ENCODE results near the gene GAGE10. TPM values are rescaled to one million over a fixed set of nuclear protein-coding genes. Genes with fewer than 3 reads are reported as not detected.

Gene GAGE10
- total and polyA plus RNA-seq, 2 experiments from 2014 or later = not detected

- H3K4me1 ChIP-seq (ENCODE audit: low read depth) = no peaks in the 10 kb centered on the region
- no peaks in the 10 kb centered on the region for H3K36me3 ChIP-seq
- no peak for TF ChIP-seq CTCF (IDR thresholded peaks at IDR 0.05; ENCODE audit: low read depth, low read length)
- H3K27ac ChIP-seq = no peak overlapping the region
- H3K4me3 ChIP-seq = no peak overlapping the region
- no peaks in the 10 kb centered on the region for H3K27me3 ChIP-seq
- no peak for DNase-seq (ENCODE audit: low read depth in 1 of 2, low spot score in 1 of 2)
- H3K9me3 ChIP-seq (ENCODE audit: low read depth) = no peaks in the 10 kb centered on the region
Observed at GRCh38 chrX:49277535-49277830, 26.0 kb upstream of the GAGE10 start.

- Histone ChIP-seq H3K36me3 (no peaks in the 10 kb centered on the region), H3K27ac (no peak overlapping the region), H3K9me3 (ENCODE audit: low read depth) (no peaks in the 10 kb centered on the region), H3K27me3 (no peaks in the 10 kb centered on the region), H3K4me1 (ENCODE audit: low read depth) (no peaks in the 10 kb centered on the region), H3K4me3 (no peak overlapping the region)
- TF ChIP-seq CTCF (IDR thresholded peaks at IDR 0.05; ENCODE audit: low read depth, low read length) = no peak
- no peak for DNase-seq (ENCODE audit: low read depth in 1 of 2, low spot score in 1 of 2)
Observed at GRCh38 chrX:49278081-49278480, 25.4 kb upstream of the GAGE10 start.

GRCh38 chrX:49282647-49283011 is 20.8 kb upstream of the GAGE10 start:
- Histone ChIP-seq H3K36me3 (no peaks in the 10 kb centered on the region), H3K4me1 (ENCODE audit: low read depth) (no peaks in the 10 kb centered on the region), H3K9me3 (ENCODE audit: low read depth) (no peaks in the 10 kb centered on the region), H3K27me3 (no peaks in the 10 kb centered on the region), H3K27ac (no peak overlapping the region), H3K4me3 (no peak overlapping the region)
- TF ChIP-seq CTCF (IDR thresholded peaks at IDR 0.05; ENCODE audit: low read depth, low read length) = peak; percentile 42
- peak; percentile 34 to 49 for DNase-seq (ENCODE audit: low read depth in 1 of 2, low spot score in 1 of 2)

GRCh38 chrX:49284212-49284611 is 19.2 kb upstream of the GAGE10 start:
- Histone ChIP-seq H3K27ac (no peak overlapping the region), H3K4me3 (no peak overlapping the region), H3K36me3 (no peaks in the 10 kb centered on the region), H3K4me1 (ENCODE audit: low read depth) (no peaks in the 10 kb centered on the region), H3K9me3 (ENCODE audit: low read depth) (no peaks in the 10 kb centered on the region), H3K27me3 (no peaks in the 10 kb centered on the region)
- no peak for TF ChIP-seq CTCF (IDR thresholded peaks at IDR 0.05; ENCODE audit: low read depth, low read length)
- DNase-seq (ENCODE audit: low read depth in 1 of 2, low spot score in 1 of 2) = no peak

- H3K9me3 ChIP-seq (ENCODE audit: low read depth) = no peaks in the 10 kb centered on the region
- no peaks in the 10 kb centered on the region for H3K27me3 ChIP-seq
- H3K4me3 ChIP-seq = no peak overlapping the region
- no peak overlapping the region for H3K27ac ChIP-seq
- no peaks in the 10 kb centered on the region for H3K36me3 ChIP-seq
- DNase-seq (ENCODE audit: low read depth in 1 of 2, low spot score in 1 of 2) = no peak
- no peaks in the 10 kb centered on the region for H3K4me1 ChIP-seq (ENCODE audit: low read depth)
- TF ChIP-seq CTCF (IDR thresholded peaks at IDR 0.05; ENCODE audit: low read depth, low read length) = no peak
Observed at GRCh38 chrX:49286136-49286535, 17.3 kb upstream of the GAGE10 start.

GRCh38 chrX:49286581-49286980 is 16.9 kb upstream of the GAGE10 start:
- DNase-seq (ENCODE audit: low read depth in 1 of 2, low spot score in 1 of 2) = no peak
- no peaks in the 10 kb centered on the region for H3K4me1 ChIP-seq (ENCODE audit: low read depth)
- no peak for TF ChIP-seq CTCF (IDR thresholded peaks at IDR 0.05; ENCODE audit: low read depth, low read length)
- H3K9me3 ChIP-seq (ENCODE audit: low read depth) = no peaks in the 10 kb centered on the region
- H3K36me3 ChIP-seq = no peaks in the 10 kb centered on the region
- H3K27me3 ChIP-seq = no peaks in the 10 kb centered on the region
- no peak overlapping the region for H3K27ac ChIP-seq
- H3K4me3 ChIP-seq = no peak overlapping the region
